Measurements from ENCODE around the gene KIF5B.

KIF5B gene

DNA sequence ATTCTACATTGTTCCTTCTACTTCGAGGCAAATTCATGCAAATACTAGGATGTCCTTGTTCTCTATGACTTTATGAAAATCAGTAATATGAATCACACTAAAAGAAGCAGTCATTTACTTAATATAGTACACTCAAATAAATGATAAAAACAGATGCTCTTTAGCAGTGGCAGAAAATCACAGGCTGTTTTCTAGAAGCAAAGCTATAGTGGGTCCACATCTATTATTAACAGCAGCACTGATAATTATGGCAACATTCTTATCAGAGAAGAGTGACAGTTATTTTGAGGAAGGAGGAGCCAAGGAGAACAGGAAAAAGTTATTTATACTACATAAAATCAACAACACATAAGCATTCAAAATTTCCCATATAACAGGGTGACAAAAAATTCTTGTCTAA, 16.5 kb downstream of the KIF5B start:
- H3K36me3 ChIP-seq (ENCODE audit: control insufficient read depth in 1 of 2, insufficient read depth in 2 of 2, low read length in 2 of 2), result peaks cover 36 to 44% of the 10 kb centered on the region in 2 donors
- H3K4me1 ChIP-seq (ENCODE audit: control insufficient read depth in 1 of 2, insufficient read depth in 2 of 2, low read length in 2 of 2), result peaks cover 4 to 41% of the 10 kb centered on the region in 2 donors
- no peak overlapping the region for H3K27ac ChIP-seq (ENCODE audit: low read length)
- no peaks in the 10 kb centered on the region for H3K9me3 ChIP-seq (ENCODE audit: control insufficient read depth in 1 of 2, low read length in 2 of 2)
- H3K27me3 ChIP-seq (ENCODE audit: low read depth, low read length), result no peaks in the 10 kb centered on the region
- no peak overlapping the region for H3K4me3 ChIP-seq (ENCODE audit: low read depth in 1 of 2, low read length in 2 of 2)

DNA sequence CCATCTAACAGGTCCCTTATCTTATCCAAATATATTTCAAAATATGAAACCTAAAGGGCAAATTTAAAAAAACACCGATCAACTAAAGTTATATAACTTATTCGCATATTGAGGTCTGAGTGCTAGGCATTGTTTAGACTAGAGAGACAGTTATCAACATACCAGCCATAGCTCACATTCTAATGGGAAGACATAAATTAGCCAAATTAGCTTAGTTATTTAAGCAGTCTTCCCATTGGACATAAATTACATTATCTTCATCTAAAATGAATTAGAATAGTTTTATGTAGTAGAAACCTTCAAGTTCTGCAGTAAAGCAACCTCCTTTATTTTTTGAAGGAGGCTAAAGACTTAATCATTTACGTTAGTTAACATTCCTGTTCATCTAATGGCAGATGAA, 17.4 kb downstream of the KIF5B start:
- H3K4me3 ChIP-seq (ENCODE audit: low read depth in 1 of 2, low read length in 2 of 2), result no peak overlapping the region
- H3K36me3 ChIP-seq (ENCODE audit: control insufficient read depth in 1 of 2, insufficient read depth in 2 of 2, low read length in 2 of 2), result peaks cover 31 to 41% of the 10 kb centered on the region in 2 donors
- no peaks in the 10 kb centered on the region for H3K9me3 ChIP-seq (ENCODE audit: control insufficient read depth in 1 of 2, low read length in 2 of 2)
- H3K27me3 ChIP-seq (ENCODE audit: low read depth, low read length), result no peaks in the 10 kb centered on the region
- H3K27ac ChIP-seq (ENCODE audit: low read length), result no peak overlapping the region
- peaks cover 4 to 33% of the 10 kb centered on the region in 2 donors for H3K4me1 ChIP-seq (ENCODE audit: control insufficient read depth in 1 of 2, insufficient read depth in 2 of 2, low read length in 2 of 2)

DNA sequence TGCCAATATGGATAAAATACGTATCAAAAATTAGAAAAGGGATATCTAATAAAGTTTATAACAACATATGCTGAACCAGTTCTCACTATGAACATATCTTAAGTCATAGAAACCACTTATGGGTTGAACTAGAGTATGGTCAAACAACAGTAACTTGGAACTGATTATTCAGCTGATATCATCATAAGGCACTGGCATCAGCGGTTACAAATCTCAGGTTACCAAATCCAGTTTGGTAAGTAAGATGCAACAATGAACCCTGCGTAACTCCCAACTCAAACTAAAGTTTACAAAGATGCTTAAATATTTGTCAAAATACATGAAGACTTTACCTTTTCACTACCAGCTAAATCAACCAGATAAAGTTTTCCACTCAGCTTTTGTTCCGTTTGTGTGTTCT, 19.3 kb downstream of the KIF5B start:
- peaks cover 45 to 54% of the 10 kb centered on the region in 2 donors for H3K36me3 ChIP-seq (ENCODE audit: control insufficient read depth in 1 of 2, insufficient read depth in 2 of 2, low read length in 2 of 2)
- no peaks in the 10 kb centered on the region for H3K9me3 ChIP-seq (ENCODE audit: control insufficient read depth in 1 of 2, low read length in 2 of 2)
- H3K4me3 ChIP-seq (ENCODE audit: low read depth in 1 of 2, low read length in 2 of 2), result no peak overlapping the region
- H3K27me3 ChIP-seq (ENCODE audit: low read depth, low read length), result no peaks in the 10 kb centered on the region
- peaks cover 0 to 25% of the 10 kb centered on the region in 2 donors for H3K4me1 ChIP-seq (ENCODE audit: control insufficient read depth in 1 of 2, insufficient read depth in 2 of 2, low read length in 2 of 2)
- H3K27ac ChIP-seq (ENCODE audit: low read length), result no peak overlapping the region

DNA sequence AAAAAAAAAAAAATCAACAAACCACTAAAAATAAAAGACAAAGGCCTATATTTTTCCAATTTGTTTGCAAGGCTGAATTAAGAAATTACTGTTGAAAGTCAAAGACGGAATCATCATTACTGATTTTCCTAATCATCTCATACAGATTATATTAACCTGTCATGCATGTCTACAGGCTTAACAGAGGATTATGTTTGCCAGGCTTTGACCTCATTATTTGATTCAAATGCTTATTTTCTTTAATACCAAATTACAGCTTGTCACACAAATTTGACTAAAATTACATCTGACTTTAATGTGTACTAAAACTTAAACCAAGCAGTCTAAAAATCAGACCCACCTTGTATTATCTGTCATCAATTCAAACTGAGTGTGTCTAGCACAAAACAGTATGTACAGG, 21.2 kb downstream of the KIF5B start:
- peaks cover 0 to 16% of the 10 kb centered on the region in 2 donors for H3K4me1 ChIP-seq (ENCODE audit: control insufficient read depth in 1 of 2, insufficient read depth in 2 of 2, low read length in 2 of 2)
- H3K4me3 ChIP-seq (ENCODE audit: low read depth in 1 of 2, low read length in 2 of 2), result no peak overlapping the region
- no peak overlapping the region for H3K27ac ChIP-seq (ENCODE audit: low read length)
- H3K36me3 ChIP-seq (ENCODE audit: control insufficient read depth in 1 of 2, insufficient read depth in 2 of 2, low read length in 2 of 2), result peaks cover 62 to 65% of the 10 kb centered on the region in 2 donors
- H3K27me3 ChIP-seq (ENCODE audit: low read depth, low read length), result no peaks in the 10 kb centered on the region
- H3K9me3 ChIP-seq (ENCODE audit: control insufficient read depth in 1 of 2, low read length in 2 of 2), result no peaks in the 10 kb centered on the region

DNA sequence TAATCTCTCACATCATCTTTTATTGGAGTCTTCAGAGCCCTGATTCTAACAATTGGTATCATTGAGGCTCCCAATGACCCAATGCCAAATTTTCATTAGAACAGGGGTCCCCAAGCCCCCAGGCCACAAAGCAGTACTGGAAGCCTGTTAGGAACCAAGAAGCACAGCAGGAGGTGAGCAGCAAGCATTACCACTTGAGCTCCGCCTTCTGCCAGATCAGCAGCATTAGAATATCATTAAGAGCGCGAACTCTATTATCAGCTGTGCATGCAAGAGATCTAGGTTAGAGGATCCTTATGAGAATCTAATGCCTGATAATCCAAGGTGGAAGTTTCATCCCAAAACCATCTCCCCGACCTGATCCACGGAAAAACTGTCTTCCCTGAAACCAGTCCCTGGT, 23.1 kb downstream of the KIF5B start:
- Histone ChIP-seq H3K27ac (ENCODE audit: low read length) (no peak overlapping the region), H3K4me3 (ENCODE audit: low read depth in 1 of 2, low read length in 2 of 2) (no peak overlapping the region), H3K9me3 (ENCODE audit: control insufficient read depth in 1 of 2, low read length in 2 of 2) (no peaks in the 10 kb centered on the region), H3K4me1 (ENCODE audit: control insufficient read depth in 1 of 2, insufficient read depth in 2 of 2, low read length in 2 of 2) (peaks cover 0 to under 1% of the 10 kb centered on the region in 2 donors), H3K36me3 (ENCODE audit: control insufficient read depth in 1 of 2, insufficient read depth in 2 of 2, low read length in 2 of 2) (peaks cover 71 to 76% of the 10 kb centered on the region in 2 donors), H3K27me3 (ENCODE audit: low read depth, low read length) (no peaks in the 10 kb centered on the region)

DNA sequence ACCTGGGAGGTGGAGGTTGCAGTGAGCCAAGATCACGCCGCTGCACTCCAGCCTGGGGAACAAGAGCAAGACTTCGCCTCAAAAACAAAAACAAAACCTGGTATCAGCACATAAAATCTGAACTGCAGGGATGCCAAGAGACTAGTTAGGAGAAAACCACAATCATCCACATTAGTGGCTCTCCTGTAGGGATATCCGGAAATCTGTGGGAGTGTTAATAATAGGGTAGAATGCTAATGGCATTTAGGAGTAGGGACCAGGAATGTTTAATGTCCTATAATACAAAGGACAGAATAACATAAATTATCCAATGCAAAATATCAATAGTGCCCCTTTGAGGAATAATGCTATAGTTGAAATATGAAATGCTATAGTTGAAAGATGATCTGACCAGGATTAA, 24.3 kb downstream of the KIF5B start:
- no peak overlapping the region for H3K27ac ChIP-seq (ENCODE audit: low read length)
- peaks cover 73 to 74% of the 10 kb centered on the region in 2 donors for H3K36me3 ChIP-seq (ENCODE audit: control insufficient read depth in 1 of 2, insufficient read depth in 2 of 2, low read length in 2 of 2)
- no peaks in the 10 kb centered on the region for H3K27me3 ChIP-seq (ENCODE audit: low read depth, low read length)
- H3K4me3 ChIP-seq (ENCODE audit: low read depth in 1 of 2, low read length in 2 of 2), result no peak overlapping the region
- H3K9me3 ChIP-seq (ENCODE audit: control insufficient read depth in 1 of 2, low read length in 2 of 2), result no peaks in the 10 kb centered on the region
- no peaks in the 10 kb centered on the region for H3K4me1 ChIP-seq (ENCODE audit: control insufficient read depth in 1 of 2, insufficient read depth in 2 of 2, low read length in 2 of 2)

DNA sequence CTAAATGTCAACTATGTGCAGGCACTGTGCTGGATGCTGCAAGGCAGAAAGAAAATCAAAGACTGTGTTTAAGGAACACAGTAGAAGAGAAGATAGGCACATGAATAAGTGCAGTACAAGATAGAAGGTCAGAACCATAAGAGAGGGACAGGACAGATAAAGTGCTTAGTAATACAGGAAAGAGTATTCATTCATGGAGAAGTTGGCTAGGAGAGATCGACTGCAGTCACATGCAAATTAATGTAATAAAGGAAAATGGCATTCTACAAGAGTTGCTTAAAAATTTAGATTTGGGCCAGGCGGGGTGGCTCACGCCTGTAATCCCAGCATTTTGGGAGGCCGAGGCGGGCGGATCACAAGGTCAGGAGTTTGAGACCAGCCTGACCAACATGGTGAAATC, 24.8 kb downstream of the KIF5B start:
- Histone ChIP-seq H3K27ac (ENCODE audit: low read length) (no peak overlapping the region), H3K4me1 (ENCODE audit: control insufficient read depth in 1 of 2, insufficient read depth in 2 of 2, low read length in 2 of 2) (no peaks in the 10 kb centered on the region), H3K36me3 (ENCODE audit: control insufficient read depth in 1 of 2, insufficient read depth in 2 of 2, low read length in 2 of 2) (peaks cover 69 to 71% of the 10 kb centered on the region in 2 donors), H3K27me3 (ENCODE audit: low read depth, low read length) (no peaks in the 10 kb centered on the region), H3K9me3 (ENCODE audit: control insufficient read depth in 1 of 2, low read length in 2 of 2) (no peaks in the 10 kb centered on the region), H3K4me3 (ENCODE audit: low read depth in 1 of 2, low read length in 2 of 2) (no peak overlapping the region)

DNA sequence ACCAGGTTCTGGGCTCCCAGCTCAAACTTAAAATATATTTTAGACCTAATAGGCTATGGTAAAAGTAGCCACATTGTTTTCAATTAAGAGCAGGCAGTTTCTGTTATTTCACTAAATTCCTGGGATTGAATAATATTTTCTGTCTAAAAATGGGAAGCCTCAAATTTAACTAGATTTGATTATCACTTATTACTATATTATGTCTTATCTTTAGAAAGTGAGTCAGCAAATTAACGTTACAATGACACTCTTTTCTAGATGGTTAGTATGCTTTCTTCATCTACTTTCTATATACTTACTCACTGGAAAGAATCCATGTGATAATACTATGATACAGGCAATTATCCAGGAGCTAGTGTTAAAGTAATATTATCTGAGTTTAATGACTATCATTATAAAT, 27.5 kb downstream of the KIF5B start:
- H3K27me3 ChIP-seq (ENCODE audit: low read depth, low read length), result no peaks in the 10 kb centered on the region
- H3K9me3 ChIP-seq (ENCODE audit: control insufficient read depth in 1 of 2, low read length in 2 of 2), result no peaks in the 10 kb centered on the region
- peaks cover 64 to 71% of the 10 kb centered on the region in 2 donors for H3K36me3 ChIP-seq (ENCODE audit: control insufficient read depth in 1 of 2, insufficient read depth in 2 of 2, low read length in 2 of 2)
- H3K4me1 ChIP-seq (ENCODE audit: control insufficient read depth in 1 of 2, insufficient read depth in 2 of 2, low read length in 2 of 2), result no peaks in the 10 kb centered on the region
- H3K27ac ChIP-seq (ENCODE audit: low read length), result no peak overlapping the region
- H3K4me3 ChIP-seq (ENCODE audit: low read depth in 1 of 2, low read length in 2 of 2), result no peak overlapping the region

DNA sequence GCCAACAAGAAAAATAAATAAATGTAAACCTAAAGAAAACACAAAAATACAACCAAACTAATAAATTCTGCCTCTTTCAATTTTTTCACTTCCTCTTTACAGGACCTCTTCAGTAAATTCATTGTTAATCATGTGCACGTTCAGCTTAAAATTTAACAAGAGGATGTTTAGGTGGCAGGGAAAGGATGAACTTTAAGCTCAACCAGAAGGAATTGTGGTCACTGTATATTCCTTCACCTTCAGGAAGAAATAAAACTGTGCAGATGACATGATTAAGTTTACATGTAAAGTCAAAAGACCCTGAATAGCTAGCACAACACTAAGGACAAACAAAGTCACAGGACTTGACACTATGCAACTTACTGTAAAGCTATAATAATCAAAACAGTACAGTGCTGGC, 33.0 kb downstream of the KIF5B start:
- no peaks in the 10 kb centered on the region for H3K4me1 ChIP-seq (ENCODE audit: control insufficient read depth in 1 of 2, insufficient read depth in 2 of 2, low read length in 2 of 2)
- H3K4me3 ChIP-seq (ENCODE audit: low read depth in 1 of 2, low read length in 2 of 2), result no peak overlapping the region
- no peaks in the 10 kb centered on the region for H3K9me3 ChIP-seq (ENCODE audit: control insufficient read depth in 1 of 2, low read length in 2 of 2)
- peaks cover 55 to 67% of the 10 kb centered on the region in 2 donors for H3K36me3 ChIP-seq (ENCODE audit: control insufficient read depth in 1 of 2, insufficient read depth in 2 of 2, low read length in 2 of 2)
- H3K27ac ChIP-seq (ENCODE audit: low read length), result no peak overlapping the region
- no peaks in the 10 kb centered on the region for H3K27me3 ChIP-seq (ENCODE audit: low read depth, low read length)

DNA sequence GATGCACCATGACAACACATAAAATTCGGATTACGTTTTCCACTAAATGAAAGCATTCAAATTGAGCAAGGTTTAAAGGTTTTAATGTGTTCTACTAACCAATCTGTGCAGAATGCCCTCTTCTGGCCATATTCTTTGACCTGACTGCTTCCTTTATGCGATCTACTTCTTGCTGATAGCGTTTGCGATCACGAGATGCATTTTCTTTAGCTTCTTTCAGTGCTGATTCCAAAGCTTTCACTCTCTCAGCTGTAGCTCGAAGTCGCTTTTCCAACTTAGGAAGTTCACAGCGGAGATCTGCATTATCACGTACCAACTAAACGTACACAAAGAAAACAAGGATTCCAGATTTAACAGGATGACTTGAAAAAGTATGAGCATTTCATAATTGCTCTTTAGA, 39.2 kb downstream of the KIF5B start:
- Histone ChIP-seq H3K36me3 (ENCODE audit: control insufficient read depth in 1 of 2, insufficient read depth in 2 of 2, low read length in 2 of 2) (peaks cover 68 to 83% of the 10 kb centered on the region in 2 donors), H3K27me3 (ENCODE audit: low read depth, low read length) (no peaks in the 10 kb centered on the region), H3K4me3 (ENCODE audit: low read depth in 1 of 2, low read length in 2 of 2) (no peak overlapping the region), H3K27ac (ENCODE audit: low read length) (no peak overlapping the region), H3K9me3 (ENCODE audit: control insufficient read depth in 1 of 2, low read length in 2 of 2) (no peaks in the 10 kb centered on the region), H3K4me1 (ENCODE audit: control insufficient read depth in 1 of 2, insufficient read depth in 2 of 2, low read length in 2 of 2) (peaks cover 0 to 4% of the 10 kb centered on the region in 2 donors)

DNA sequence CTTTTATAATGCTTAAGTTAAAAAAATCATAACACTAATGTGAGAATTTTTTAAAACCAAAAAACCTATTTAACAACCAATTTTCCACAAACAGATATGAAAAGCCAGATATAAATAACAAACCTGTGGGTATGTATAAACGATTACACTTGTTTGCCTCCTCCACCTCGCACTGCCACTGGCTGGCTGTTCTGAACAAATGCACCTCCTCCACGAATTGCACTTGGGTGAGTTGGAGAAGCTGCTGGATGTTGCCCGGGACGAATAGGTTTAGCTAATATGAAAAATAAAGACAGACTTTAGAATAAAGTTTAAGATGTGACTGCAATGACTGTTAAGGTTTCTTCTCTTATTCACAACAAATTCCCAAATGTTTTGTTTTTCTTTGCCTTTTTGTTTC, 40.8 kb downstream of the KIF5B start:
- Histone ChIP-seq H3K36me3 (ENCODE audit: control insufficient read depth in 1 of 2, insufficient read depth in 2 of 2, low read length in 2 of 2) (peaks cover 70 to 79% of the 10 kb centered on the region in 2 donors), H3K4me3 (ENCODE audit: low read depth in 1 of 2, low read length in 2 of 2) (no peak overlapping the region), H3K27me3 (ENCODE audit: low read depth, low read length) (no peaks in the 10 kb centered on the region), H3K27ac (ENCODE audit: low read length) (no peak overlapping the region), H3K4me1 (ENCODE audit: control insufficient read depth in 1 of 2, insufficient read depth in 2 of 2, low read length in 2 of 2) (peaks cover 0 to 4% of the 10 kb centered on the region in 2 donors), H3K9me3 (ENCODE audit: control insufficient read depth in 1 of 2, low read length in 2 of 2) (no peaks in the 10 kb centered on the region)

DNA sequence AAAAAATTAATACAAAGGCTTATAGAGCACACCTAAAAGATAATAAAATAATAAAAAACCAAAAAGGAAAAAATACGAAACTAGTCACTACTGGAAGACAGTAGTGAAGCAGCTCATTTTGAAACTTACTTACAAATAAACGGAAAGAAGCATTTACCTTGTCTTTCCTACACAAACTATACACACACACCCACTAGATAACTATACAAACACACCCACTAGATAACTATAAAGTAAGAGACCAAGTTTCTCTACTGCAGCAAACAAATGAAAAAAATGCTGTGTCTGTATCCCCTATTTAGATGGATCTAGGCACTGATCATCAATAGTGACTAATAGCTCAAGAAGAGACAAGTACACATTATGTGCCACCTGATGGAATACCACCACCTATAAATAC, 49.2 kb downstream of the KIF5B start:
- no peaks in the 10 kb centered on the region for H3K27me3 ChIP-seq (ENCODE audit: low read depth, low read length)
- no peaks in the 10 kb centered on the region for H3K9me3 ChIP-seq (ENCODE audit: control insufficient read depth in 1 of 2, low read length in 2 of 2)
- peaks cover 31 to 33% of the 10 kb centered on the region in 2 donors for H3K36me3 ChIP-seq (ENCODE audit: control insufficient read depth in 1 of 2, insufficient read depth in 2 of 2, low read length in 2 of 2)
- H3K4me3 ChIP-seq (ENCODE audit: low read depth in 1 of 2, low read length in 2 of 2), result no peak overlapping the region
- H3K4me1 ChIP-seq (ENCODE audit: control insufficient read depth in 1 of 2, insufficient read depth in 2 of 2, low read length in 2 of 2), result peaks cover 0 to under 1% of the 10 kb centered on the region in 2 donors
- no peak overlapping the region for H3K27ac ChIP-seq (ENCODE audit: low read length)

Data from muscle layer of duodenum (tissue), 2 donors.